Ramos (cell line): ENCODE data around the gene PUSL1.

ENCODE experiments used
- in situ Hi-C: fragments of 300-500 bp; cut with MboI; formaldehyde crosslinking; loops from one replicate; pipeline ENCODE4 v1.14.3; 2022; ENCODE audit warnings: low sequenced_read_pairs; ENCODE audit not compliant: unreplicated experiment

PUSL1 gene

DNA sequence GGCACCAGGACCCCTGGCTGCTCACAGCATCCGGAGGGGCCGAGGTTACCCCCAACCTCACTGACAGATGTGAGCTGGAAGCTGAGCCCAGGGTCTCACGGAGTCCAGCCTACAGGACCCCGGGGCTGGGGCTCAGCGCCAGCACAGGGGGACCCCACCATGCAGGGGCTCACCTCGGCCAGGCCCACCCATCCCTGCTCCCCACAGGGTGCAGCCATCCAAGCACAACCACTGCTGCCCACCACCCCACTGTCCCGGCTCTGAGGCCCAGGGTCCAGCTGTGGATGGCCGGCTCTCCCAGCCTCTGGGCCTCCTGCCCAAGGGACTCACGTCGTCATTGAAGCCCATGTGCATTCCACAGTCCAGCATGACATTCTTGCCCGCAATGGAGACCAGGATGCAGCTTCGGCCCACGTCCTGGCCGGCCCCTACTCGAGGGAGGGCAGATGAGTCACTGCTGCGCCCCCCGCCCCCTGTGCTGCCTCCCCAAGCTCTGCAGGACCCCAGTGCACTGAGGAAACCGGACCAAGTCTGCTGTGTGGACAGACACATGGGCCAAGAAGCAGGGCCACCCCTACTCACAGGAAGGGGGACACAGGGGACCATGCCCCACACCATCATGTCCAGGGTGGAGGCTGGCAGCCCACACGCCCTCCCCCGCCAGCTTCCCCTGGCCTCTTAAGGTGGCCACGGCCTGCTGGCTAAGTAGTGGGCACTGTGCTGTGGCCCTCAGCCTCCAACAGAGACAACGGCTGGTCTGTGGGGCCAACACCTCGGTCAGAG, 12.5 kb downstream of the PUSL1 start:
- in situ Hi-C loops = no loop called here

DNA sequence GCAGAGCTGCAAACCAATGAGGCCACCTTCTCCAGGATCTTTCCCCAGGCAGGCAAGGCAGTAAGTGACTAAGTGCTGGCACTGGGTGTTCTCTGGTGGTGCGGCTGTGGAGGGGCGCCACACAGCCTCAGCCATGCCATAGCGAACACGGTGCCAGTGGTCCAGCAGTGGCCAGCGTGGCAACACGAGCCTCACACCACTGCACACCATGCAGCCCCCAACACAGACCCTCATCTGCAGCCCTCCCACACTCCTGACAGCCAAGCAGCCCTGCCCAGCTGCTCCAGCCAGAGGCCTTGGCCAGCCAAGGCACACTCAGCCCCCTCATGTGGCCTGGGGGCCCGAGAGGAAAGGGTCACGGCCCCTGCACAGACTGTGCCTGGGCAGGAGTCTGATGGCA, 13.1 kb downstream of the PUSL1 start:
- in situ Hi-C loops = no loop called here

DNA sequence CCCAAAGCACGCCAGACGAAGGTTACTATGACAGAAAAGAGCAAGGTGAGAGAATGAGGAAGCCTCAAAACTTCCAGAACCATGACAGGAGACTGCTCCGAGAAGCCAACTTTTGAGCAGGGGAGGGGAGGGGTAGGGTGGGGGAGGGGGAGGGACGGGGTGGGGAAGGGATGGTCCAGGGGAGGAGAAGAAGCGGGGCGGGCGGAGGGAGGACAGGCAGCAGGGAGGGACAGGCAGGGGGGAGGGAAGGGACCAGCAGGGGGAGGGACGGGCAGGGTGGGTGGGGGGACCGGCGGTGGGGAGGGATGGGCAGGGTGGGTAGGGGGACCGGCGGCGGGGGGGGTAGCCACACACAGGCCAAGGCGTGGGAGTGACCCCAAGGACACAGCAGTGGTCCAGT, 14.0 kb downstream of the PUSL1 start:
- in situ Hi-C loops = no loop called here

- in situ Hi-C loops = no loop called here
These were observed 14.6 kb downstream of the PUSL1 start for GRCh38 chr1:1322952-1323351.

GRCh38 chr1:1324084-1324523, 15.7 kb downstream of the PUSL1 start:
- in situ Hi-C loops = no loop called here

DNA sequence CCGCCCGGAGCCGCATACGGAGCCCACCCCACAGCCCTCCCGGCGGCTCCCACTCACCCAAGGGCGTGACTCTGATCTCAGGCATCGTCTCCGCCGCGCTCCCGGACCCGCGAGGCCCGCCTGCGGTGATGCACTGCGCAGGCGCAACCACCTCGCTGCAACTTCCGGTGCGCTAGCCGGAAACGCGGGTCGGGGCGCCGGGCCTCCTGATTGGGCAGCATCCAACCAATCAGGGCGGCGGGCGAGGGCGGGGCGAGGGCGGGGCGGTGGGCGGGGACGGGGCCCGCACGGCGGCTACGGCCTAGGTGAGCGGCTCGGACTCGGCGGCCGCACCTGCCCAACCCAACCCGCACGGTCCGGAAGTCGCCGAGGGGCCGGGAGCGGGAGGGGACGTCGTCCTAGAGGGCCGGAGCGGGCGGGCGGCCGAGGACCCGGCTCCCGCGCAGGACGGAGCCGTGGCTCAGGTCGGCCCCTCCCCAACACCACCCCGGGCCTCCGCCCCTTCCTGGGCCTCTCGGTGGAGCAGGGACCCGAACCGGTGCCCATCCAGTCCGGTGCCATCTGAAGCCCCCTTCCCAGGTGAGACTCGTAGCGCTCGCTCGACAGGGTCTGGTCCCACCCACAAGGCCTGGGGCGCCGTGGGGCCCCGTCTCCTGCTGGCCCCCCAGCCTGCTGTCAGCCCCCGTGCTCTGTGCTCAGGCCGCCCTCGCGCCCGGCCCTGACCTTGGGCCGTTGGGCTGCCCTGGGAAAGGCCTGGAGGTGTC, 16.3 kb downstream of the PUSL1 start, which contains the start of the genes CPTP and INTS11:
Gene CPTP, plus strand, starts transcription at position 279 of the 764 bp plus-strand sequence. CDS start 2,109 bp downstream, outside the sequence.
Gene INTS11, minus strand, starts transcription at position 137 of the 764 bp plus-strand sequence. Its CDS starts 52 bp downstream, at position 85.
- in situ Hi-C loops = no loop called here

- in situ Hi-C loops = no loop called here
These were observed 17.1 kb downstream of the PUSL1 start for GRCh38 chr1:1325288-1326074.

GRCh38 chr1:1326075-1326605, 17.7 kb downstream of the PUSL1 start:
- in situ Hi-C loops = no loop called here

GRCh38 chr1:1327291-1327690, 18.9 kb downstream of the PUSL1 start:
- in situ Hi-C loops = no loop called here

DNA sequence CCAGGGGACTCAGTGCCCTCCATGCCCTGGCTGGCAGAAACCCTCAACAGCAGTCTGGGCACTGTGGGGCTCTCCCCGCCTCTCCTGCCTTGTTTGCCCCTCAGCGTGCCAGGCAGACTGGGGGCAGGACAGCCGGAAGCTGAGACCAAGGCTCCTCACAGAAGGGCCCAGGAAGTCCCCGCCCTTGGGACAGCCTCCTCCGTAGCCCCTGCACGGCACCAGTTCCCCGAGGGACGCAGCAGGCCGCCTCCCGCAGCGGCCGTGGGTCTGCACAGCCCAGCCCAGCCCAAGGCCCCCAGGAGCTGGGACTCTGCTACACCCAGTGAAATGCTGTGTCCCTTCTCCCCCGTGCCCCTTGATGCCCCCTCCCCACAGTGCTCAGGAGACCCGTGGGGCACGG, 19.9 kb downstream of the PUSL1 start:
- in situ Hi-C loops = no loop called here

DNA sequence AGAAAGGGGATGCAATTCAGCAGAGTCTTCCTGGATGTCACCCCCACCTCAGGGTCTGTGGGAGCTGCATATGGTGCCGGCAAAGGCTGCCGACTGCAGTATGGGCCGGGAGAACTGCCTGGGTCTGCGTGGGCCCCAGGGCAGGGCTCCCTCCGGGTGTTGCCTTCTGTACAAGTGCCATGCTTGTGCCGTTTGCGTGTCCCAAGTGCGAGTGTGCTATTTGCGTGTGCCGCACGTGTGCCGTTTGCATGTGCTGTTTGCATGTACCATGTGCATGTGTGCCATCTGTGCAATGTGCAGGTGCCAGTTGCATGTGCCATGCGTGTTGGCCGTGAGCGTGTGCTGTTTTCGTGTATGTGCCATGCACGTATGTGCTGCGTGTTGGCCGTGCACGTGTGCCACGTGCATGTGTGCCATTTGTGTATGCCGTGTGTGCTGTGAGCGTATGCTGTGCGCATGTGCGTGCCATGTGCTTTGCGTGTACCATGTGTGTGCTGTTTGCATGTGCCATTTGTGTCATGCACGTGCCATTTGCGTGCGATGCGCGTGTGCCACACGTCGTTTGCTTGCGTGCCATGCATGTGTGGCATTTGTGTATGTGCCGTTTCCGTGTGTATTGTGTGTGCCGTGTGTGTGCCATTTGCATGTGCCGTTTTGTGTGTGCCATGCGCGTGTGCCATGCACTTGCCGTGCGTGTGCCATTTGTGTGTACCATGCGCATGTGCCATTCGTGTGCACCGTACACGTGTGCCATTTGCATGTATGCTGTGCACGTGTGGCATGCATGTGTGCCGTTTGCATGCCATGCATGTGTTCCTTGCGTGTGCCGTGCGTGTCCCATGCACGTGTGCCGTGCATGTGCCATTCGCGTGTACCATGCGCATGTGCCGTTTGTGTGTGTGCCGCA, 21.2 kb downstream of the PUSL1 start:
- in situ Hi-C loops = no loop called here

DNA sequence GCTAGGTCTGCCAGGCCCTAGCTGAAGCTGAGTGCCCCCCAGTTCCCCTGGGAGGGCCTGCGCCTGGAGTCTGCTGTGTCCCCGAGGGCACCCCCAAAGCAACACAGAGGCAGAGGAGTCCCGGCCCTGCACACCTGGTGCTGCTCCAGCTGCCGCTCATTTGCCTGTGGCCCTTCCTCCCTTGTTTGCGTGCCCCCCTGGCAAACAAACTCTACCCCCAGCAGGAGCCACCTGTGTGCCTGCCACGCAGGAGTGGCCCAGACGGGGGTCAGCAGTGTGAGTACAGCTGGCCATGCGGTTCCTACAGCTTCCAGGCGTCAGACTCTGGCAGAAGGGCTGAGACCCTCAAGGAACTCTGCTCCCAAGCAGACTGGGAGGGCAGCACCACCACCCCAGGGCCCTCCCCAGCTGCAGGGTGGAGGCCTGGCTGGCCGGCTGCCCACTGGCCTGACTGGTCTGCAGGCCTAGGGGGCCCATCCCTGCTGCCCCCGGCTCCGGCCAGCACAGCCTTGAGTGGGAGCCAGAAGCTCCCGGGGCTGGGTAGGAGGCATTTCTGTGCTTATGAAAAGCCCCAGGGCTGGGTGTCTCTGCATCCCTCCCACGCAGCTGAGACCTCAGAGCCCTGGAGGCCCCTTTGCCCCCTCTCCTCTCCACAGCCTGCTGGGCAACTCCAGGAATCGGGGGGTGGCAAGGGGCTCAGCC, 22.1 kb downstream of the PUSL1 start:
- in situ Hi-C loops = no loop called here

GRCh38 chr1:1331068-1331965, 22.9 kb downstream of the PUSL1 start, which contains the start of gene TAS1R3:
TAS1R3 (plus strand) TSS chr1:1331280; CDS start chr1:1331346, 66 bp downstream.
- in situ Hi-C loops = no loop called here

DNA sequence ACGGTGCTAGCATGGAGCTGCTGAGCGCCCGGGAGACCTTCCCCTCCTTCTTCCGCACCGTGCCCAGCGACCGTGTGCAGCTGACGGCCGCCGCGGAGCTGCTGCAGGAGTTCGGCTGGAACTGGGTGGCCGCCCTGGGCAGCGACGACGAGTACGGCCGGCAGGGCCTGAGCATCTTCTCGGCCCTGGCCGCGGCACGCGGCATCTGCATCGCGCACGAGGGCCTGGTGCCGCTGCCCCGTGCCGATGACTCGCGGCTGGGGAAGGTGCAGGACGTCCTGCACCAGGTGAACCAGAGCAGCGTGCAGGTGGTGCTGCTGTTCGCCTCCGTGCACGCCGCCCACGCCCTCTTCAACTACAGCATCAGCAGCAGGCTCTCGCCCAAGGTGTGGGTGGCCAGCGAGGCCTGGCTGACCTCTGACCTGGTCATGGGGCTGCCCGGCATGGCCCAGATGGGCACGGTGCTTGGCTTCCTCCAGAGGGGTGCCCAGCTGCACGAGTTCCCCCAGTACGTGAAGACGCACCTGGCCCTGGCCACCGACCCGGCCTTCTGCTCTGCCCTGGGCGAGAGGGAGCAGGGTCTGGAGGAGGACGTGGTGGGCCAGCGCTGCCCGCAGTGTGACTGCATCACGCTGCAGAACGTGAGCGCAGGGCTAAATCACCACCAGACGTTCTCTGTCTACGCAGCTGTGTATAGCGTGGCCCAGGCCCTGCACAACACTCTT, 23.8 kb downstream of the PUSL1 start:
- in situ Hi-C loops = no loop called here

DNA sequence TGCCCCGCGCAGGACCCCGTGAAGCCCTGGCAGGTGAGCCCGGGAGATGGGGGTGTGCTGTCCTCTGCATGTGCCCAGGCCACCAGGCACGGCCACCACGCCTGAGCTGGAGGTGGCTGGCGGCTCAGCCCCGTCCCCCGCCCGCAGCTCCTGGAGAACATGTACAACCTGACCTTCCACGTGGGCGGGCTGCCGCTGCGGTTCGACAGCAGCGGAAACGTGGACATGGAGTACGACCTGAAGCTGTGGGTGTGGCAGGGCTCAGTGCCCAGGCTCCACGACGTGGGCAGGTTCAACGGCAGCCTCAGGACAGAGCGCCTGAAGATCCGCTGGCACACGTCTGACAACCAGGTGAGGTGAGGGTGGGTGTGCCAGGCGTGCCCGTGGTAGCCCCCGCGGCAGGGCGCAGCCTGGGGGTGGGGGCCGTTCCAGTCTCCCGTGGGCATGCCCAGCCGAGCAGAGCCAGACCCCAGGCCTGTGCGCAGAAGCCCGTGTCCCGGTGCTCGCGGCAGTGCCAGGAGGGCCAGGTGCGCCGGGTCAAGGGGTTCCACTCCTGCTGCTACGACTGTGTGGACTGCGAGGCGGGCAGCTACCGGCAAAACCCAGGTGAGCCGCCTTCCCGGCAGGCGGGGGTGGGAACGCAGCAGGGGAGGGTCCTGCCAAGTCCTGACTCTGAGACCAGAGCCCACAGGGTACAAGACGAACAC, 24.5 kb downstream of the PUSL1 start:
- in situ Hi-C loops = no loop called here

DNA sequence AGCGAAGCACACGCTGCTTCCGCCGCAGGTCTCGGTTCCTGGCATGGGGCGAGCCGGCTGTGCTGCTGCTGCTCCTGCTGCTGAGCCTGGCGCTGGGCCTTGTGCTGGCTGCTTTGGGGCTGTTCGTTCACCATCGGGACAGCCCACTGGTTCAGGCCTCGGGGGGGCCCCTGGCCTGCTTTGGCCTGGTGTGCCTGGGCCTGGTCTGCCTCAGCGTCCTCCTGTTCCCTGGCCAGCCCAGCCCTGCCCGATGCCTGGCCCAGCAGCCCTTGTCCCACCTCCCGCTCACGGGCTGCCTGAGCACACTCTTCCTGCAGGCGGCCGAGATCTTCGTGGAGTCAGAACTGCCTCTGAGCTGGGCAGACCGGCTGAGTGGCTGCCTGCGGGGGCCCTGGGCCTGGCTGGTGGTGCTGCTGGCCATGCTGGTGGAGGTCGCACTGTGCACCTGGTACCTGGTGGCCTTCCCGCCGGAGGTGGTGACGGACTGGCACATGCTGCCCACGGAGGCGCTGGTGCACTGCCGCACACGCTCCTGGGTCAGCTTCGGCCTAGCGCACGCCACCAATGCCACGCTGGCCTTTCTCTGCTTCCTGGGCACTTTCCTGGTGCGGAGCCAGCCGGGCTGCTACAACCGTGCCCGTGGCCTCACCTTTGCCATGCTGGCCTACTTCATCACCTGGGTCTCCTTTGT, 25.3 kb downstream of the PUSL1 start:
- in situ Hi-C loops = no loop called here
